ENCODE results near the gene ABCC4. TPM values are rescaled to one million over a fixed set of nuclear protein-coding genes. Genes with fewer than 3 reads are reported as not detected.

ABCC4 gene
- total RNA-seq, 1 experiment from 2014 or later = 25.7 TPM

DNA sequence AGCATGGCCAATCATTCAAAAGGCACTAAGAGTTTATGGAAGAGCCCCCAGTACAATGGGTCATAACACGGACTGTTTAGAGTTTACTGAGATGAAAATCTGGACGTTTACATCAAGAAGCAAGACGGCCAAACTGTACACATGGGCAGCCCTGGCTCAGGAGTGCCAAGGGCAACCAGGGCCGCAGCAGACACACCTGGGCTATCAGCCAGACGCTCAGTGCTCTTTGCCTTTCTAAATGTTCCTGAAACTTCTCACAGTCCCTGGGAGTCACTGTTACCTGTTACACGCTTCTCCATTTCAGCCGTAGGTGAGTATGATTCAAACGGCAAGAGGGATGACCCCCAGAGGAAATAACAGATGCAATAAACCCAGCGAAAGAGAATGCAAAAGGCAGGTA, 64.5 kb downstream of the ABCC4 start:
- Histone ChIP-seq H3K27me3 (no peaks in the 10 kb centered on the region), H3K9me3 (replicated peaks) (no peaks in the 10 kb centered on the region), H3K36me3 (peaks cover 4% of the 10 kb centered on the region), H3K27ac (no peak overlapping the region), H3K4me1 (no peaks in the 10 kb centered on the region), H3K4me3 (no peak overlapping the region)
- no peak for DNase-seq

DNA sequence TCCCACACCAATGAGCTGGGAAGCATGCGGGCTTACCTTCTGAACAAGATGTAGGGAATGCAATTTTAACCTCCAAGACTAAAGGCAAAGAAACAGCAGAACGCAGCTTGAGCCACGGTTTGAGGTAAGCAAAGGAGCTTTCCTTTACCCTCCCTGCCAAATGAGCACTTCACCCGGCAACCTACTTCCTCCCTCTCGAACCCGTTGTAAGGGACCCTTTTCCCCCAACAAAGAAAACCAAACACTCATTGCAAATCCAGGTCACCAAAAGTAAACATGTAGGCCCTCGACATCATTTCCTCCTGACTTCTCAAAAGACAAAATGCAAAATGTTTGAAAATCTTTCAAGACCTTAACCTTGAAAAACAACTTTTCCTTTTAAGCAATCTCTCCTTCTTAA, 65.3 kb downstream of the ABCC4 start:
- H3K27ac ChIP-seq = no peak overlapping the region
- no peak overlapping the region for H3K4me3 ChIP-seq
- no peaks in the 10 kb centered on the region for H3K27me3 ChIP-seq
- H3K36me3 ChIP-seq = peaks cover 4% of the 10 kb centered on the region
- H3K4me1 ChIP-seq = no peaks in the 10 kb centered on the region
- no peak for DNase-seq
- no peaks in the 10 kb centered on the region for H3K9me3 ChIP-seq (replicated peaks)

DNA sequence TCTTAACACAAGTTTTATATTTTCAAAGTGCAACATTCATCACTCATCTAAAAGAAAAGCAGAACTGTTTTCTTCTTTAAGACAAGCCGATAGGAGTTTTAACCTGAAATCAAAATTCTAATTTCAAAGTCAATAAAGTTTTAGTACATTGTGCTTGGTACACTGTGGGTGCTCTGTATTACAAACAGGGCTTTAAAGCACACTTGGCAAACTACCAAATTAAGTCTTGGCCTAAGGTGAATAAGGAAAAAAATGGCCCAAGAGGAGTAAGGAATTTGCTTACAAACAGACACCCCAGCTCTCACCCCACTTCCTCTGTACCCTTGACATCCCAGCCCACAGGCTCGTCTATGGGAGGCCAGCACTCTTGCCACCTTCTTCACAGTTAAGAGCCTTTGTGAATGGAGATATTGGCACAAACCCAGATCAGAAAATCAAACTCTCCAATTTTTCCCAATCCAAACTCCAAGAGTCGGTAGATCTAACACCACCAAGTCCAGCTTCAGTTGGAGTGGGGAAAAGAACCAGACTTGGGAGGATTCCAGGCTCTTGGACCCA, 66.0 kb downstream of the ABCC4 start:
- Histone ChIP-seq H3K27me3 (no peaks in the 10 kb centered on the region), H3K9me3 (replicated peaks) (no peaks in the 10 kb centered on the region), H3K36me3 (peaks cover 4% of the 10 kb centered on the region), H3K4me3 (no peak overlapping the region), H3K4me1 (no peaks in the 10 kb centered on the region), H3K27ac (no peak overlapping the region)
- no peak for DNase-seq

DNA sequence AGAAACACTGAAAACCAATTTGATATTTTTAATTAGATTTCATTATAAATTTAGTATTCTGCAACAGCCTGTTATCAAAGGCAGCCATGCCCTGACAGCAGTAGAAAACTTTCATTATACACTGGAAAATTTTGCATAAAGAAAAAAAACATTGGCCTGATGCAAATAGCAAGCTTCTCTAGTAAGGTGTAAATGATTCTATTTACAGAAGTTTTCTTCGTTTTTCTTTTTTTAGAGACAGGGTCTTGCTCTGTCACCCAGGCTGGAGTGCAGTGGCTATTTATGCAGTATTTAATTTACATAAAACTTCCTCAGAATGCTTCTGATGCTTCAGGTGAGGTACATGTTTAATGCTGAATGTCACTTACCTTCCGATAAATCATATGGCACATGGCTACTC, 67.0 kb downstream of the ABCC4 start:
- Histone ChIP-seq H3K4me1 (no peaks in the 10 kb centered on the region), H3K27ac (no peak overlapping the region), H3K9me3 (replicated peaks) (no peaks in the 10 kb centered on the region), H3K36me3 (peaks cover 4% of the 10 kb centered on the region), H3K27me3 (no peaks in the 10 kb centered on the region), H3K4me3 (no peak overlapping the region)
- DNase-seq = no peak

DNA sequence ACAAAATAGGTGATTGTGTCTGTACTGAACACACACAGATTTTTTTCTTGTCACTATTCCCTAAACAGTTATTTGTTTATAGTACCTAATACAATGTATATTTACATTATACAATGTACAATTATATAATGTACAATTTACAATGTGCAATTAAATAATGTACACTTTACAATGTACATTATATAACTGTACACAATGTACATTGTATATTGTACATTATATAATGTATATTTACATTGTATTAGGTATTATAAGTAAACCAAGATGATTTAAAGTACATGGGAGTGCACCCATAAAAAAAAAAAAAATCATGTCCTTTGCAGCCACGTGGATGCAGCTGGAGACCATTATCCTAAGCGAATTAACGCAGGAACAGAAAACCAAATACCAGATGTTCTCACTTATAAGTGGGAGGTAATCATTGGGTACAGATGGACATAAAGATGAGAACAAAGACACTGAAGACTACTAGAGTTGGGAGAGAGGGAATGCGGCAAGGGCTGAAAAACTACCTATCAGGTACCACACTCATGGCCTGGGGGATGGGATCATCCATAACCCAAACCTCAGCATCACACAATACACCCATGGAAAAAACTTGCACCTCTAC, 68.1 kb downstream of the ABCC4 start:
- H3K27me3 ChIP-seq = no peaks in the 10 kb centered on the region
- H3K4me3 ChIP-seq = no peak overlapping the region
- H3K36me3 ChIP-seq = peaks cover 4% of the 10 kb centered on the region
- DNase-seq = no peak
- H3K9me3 ChIP-seq (replicated peaks) = no peaks in the 10 kb centered on the region
- no peak overlapping the region for H3K27ac ChIP-seq
- H3K4me1 ChIP-seq = no peaks in the 10 kb centered on the region

DNA sequence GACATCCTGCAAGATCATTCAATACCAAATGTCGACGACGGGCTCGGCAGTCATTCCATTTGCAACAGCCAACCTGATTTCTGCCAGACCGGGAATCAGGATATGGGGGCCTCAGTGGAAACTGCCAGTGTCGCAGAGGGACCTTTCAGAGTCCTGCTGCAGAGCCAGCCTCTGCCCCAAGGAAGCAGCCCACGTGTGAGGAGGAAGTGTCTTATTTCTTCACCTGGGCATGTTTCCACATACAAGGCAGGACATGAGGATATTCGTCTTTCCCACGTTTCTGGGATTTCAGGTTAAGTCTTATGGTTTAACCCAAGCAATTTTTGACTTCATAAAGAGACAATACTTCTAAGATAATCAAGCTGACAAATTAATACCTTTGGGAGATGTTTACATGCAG, 69.9 kb downstream of the ABCC4 start:
- Histone ChIP-seq H3K27me3 (no peaks in the 10 kb centered on the region), H3K4me3 (no peak overlapping the region), H3K36me3 (peaks cover 4% of the 10 kb centered on the region), H3K4me1 (no peaks in the 10 kb centered on the region), H3K27ac (no peak overlapping the region), H3K9me3 (replicated peaks) (no peaks in the 10 kb centered on the region)
- DNase-seq = no peak

DNA sequence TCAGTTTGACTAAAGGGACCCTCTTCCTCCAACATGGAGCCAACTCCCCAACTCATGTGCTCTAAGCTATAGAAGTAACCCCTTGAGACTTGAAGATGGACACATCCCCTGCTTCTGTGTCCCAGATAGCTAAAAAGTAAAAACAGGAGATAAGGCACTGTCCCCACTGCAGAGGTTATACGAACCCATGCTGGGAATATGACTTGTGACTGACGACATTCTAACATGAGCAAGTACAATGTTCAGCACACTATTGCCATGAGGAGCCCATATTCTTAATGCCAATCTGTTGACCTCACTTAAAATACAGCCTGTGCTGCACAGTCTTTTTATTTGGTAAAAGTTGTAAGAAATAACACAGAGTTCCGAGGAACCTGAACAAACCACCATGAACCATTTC, 71.4 kb downstream of the ABCC4 start:
- DNase-seq = no peak
- H3K4me3 ChIP-seq = no peak overlapping the region
- H3K36me3 ChIP-seq = peaks cover 4% of the 10 kb centered on the region
- no peaks in the 10 kb centered on the region for H3K9me3 ChIP-seq (replicated peaks)
- H3K4me1 ChIP-seq = no peaks in the 10 kb centered on the region
- H3K27ac ChIP-seq = no peak overlapping the region
- no peaks in the 10 kb centered on the region for H3K27me3 ChIP-seq

DNA sequence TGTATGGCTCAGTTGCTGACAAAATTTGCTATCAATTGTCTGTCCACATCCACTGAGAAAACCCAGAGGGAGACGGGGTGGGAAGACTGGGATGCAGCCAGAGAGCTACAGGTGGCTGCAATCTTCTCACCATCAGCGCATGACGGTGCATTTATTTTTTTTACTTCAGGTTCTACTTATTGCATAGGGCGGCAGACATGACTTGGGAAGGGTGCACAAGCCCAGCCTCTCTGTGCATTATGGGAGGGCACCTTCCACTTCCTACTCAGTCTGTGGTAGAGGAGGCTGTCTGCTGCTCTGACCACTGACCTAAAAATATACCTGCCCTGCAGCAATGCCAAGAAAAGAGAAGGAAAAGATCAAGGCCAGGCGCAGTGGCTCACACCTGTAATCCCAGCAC, 73.1 kb downstream of the ABCC4 start:
- Histone ChIP-seq H3K27ac (no peak overlapping the region), H3K9me3 (replicated peaks) (no peaks in the 10 kb centered on the region), H3K4me3 (no peak overlapping the region), H3K4me1 (no peaks in the 10 kb centered on the region), H3K27me3 (no peaks in the 10 kb centered on the region), H3K36me3 (no peaks in the 10 kb centered on the region)
- DNase-seq = no peak

DNA sequence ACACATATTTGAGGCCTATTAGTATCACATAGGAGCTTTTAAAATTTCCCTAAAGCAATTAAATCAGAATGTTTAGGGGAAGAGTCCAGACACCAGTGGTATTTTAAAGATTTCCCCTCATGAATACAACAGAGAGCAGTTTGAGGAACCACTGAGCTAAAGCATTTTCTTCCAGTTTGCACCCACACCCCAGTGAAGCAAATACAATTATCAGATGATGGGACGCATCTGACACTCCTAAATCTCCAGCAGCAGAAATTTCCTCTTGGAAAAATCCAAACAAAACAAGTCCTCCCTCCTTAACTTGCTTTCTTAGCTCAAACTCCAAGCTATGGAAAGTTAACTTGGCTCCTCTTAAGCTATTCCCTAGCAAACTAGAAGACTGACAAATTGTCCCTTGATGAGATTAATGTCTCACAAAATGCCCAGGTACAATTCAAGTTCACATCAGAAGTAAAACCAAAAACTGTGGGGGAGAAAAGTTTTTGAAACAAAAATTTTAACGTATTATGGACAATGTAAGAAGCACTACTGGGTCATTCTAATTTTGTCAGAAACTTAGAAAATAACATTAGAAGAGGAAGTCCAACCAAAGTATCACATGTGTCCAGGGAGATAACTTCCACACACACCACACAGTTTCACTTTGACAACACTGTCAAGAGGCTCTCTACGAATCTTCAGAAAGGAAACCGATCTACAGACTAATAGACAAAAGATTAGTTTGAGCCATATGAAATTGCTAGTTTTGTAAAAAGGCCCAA, 74.1 kb downstream of the ABCC4 start:
- Histone ChIP-seq H3K4me3 (no peak overlapping the region), H3K9me3 (replicated peaks) (no peaks in the 10 kb centered on the region), H3K36me3 (no peaks in the 10 kb centered on the region), H3K4me1 (no peaks in the 10 kb centered on the region), H3K27ac (no peak overlapping the region), H3K27me3 (no peaks in the 10 kb centered on the region)
- no peak for DNase-seq

DNA sequence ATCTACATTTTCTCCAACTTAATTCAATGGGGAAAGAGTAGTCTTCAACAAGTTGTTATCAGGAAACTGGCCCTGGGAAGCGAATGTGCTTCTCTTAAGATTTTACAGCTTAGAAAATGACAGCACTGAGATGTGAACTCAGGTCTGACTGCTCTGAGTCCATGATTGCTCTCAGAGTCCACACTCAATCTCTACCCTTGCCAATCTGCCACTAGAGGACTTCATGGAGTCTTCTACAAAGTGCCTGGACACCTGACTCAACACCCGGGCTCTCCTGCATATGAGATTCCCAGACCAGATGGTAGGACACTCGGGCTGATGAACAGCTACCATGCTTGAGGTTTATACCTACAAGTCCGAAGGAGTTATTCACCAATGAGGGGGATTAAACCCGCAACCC, 74.8 kb downstream of the ABCC4 start:
- H3K4me1 ChIP-seq = no peaks in the 10 kb centered on the region
- H3K36me3 ChIP-seq = no peaks in the 10 kb centered on the region
- H3K9me3 ChIP-seq (replicated peaks) = no peaks in the 10 kb centered on the region
- no peak for DNase-seq
- H3K4me3 ChIP-seq = no peak overlapping the region
- no peak overlapping the region for H3K27ac ChIP-seq
- no peaks in the 10 kb centered on the region for H3K27me3 ChIP-seq

DNA sequence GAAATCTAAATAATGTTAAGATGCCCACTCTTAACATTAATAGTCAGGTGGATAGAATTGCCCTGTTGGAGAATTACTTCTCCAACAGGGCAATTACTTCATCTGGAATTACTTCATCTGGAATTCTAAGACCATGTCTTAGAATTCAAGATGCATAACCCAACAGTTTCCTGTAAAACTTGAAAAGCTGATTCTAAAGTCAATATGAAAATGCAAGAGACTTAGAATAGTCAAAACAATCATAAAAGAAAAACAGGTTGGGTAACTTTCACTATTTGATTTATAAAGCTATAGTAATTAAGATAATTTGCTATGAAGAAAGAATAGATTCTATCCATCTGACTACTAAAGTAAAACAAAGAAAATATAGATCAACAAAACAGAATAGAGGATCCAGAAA, 75.2 kb downstream of the ABCC4 start:
- no peaks in the 10 kb centered on the region for H3K9me3 ChIP-seq (replicated peaks)

DNA sequence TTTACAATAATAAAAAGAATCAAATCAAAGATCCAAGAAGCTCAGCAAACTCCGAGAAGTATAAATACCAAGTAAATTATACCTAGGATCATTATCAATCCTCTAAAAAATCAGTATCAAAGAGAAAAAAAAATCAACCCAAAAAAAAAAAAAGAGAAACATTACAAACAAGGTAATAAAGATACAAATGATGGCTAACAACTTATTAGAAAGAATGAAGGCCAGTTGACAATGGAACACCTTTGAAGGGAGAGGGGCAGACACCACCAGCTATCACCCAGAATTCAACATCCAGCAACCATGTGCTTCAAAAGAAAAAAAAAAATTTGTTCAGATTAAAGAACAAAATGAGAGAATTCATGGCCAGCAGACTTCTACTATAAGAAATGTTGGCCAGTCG, 77.2 kb downstream of the ABCC4 start:
- H3K4me1 ChIP-seq = no peaks in the 10 kb centered on the region
- no peaks in the 10 kb centered on the region for H3K27me3 ChIP-seq
- H3K4me3 ChIP-seq = no peak overlapping the region
- no peaks in the 10 kb centered on the region for H3K9me3 ChIP-seq (replicated peaks)
- no peaks in the 10 kb centered on the region for H3K36me3 ChIP-seq
- H3K27ac ChIP-seq = no peak overlapping the region
- DNase-seq = no peak

More for the DNA sequence above, 75.2 kb downstream of the ABCC4 start:
- DNase-seq = no peak
- Histone ChIP-seq H3K36me3 (no peaks in the 10 kb centered on the region), H3K27me3 (no peaks in the 10 kb centered on the region), H3K4me1 (no peaks in the 10 kb centered on the region), H3K27ac (no peak overlapping the region), H3K4me3 (no peak overlapping the region)

DNA sequence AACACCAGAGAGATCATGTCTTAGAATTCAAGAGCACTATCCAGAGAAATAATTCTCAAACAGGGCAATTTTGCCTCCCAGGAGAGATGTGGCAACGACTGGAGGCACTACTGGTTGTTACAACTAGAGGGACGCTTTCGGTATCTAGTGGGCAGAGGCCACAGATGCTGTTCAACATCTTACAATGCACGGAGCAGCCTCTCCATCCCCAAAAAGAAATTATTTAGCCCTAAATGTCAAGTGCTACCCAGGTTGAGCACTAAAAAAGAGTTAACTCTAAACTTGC, 78.6 kb downstream of the ABCC4 start:
- no peak for DNase-seq
- Histone ChIP-seq H3K4me3 (no peak overlapping the region), H3K9me3 (replicated peaks) (no peaks in the 10 kb centered on the region), H3K4me1 (no peaks in the 10 kb centered on the region), H3K27me3 (no peaks in the 10 kb centered on the region), H3K36me3 (no peaks in the 10 kb centered on the region), H3K27ac (no peak overlapping the region)

DNA sequence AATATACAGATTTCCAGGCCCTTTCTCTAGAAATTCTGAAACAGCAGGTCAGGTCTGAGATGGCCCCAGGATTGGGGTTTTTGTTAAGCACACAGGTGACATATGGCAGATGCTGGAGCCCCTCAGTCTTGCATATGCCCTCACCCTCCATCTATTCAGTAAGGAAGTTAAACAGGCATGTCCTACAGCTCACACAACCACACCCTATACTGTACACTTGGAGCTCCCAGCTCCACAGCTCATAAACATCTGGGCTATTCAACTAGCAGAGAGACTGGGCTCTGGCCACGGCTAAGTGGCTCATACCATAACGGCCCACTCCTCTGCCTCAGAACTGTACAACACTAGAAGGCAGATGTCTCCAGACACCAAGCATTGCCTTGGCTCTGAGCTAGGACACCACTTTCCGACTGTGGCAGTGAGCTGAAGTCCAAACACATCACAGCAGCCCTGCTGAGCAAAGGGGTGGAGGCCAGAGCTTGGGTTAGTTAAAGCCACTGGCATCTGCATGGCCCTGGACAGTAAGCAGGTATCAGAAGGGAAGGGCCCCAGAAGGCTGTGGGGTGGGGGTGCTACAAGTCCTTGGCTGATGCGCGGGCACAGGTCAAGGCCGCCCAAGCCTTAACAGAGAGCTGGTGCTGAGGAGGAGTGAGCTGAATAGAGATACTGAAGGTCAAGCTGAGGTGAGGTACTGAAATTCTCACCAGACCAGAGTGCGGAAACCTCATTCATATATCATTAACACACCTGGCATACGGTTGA, 79.1 kb downstream of the ABCC4 start:
- Histone ChIP-seq H3K4me1 (no peaks in the 10 kb centered on the region), H3K27me3 (no peaks in the 10 kb centered on the region), H3K36me3 (no peaks in the 10 kb centered on the region), H3K9me3 (replicated peaks) (no peaks in the 10 kb centered on the region), H3K4me3 (no peak overlapping the region), H3K27ac (no peak overlapping the region)
- DNase-seq = no peak

DNA sequence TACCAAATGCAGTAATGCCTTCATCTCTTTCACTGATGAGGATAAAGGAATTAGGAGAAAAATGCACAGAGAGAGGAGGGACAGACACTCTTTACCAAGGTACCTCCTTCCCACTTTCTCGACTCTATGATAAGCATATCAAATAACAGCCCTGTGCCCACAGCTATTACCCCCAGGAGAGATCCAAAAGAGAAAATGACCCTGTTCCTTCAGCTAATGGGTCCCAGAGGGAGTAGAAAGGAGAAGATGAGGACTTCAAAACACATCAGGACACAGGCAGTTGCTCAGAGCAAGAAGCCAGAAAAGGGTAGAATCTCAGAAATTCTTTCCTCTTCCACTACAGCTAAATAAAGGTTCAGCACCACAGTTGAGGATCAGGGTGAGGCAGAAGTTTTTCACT, 80.6 kb downstream of the ABCC4 start:
- Histone ChIP-seq H3K4me1 (no peaks in the 10 kb centered on the region), H3K27me3 (no peaks in the 10 kb centered on the region), H3K27ac (no peak overlapping the region)

More for the DNA sequence above, 80.6 kb downstream of the ABCC4 start:
- H3K9me3 ChIP-seq (replicated peaks) = no peaks in the 10 kb centered on the region
- H3K36me3 ChIP-seq = no peaks in the 10 kb centered on the region
- no peak for DNase-seq
- no peak overlapping the region for H3K4me3 ChIP-seq

Data from SJCRH30 (cell line).